Gastrocnemius medialis (tissue), 4 donors: ENCODE data around the gene SPRR5.

ENCODE experiments used
- POLR2A ChIP-seq, 2 donors: fragments of 450-650 bp; IDR thresholded peaks; one replicate each; pipeline ENCODE4 v1.6.1; 2017; ENCODE audit warnings: antibody characterized with exemption in 2 of 2, mild to moderate bottlenecking in 2 of 2, moderate library complexity in 2 of 2
- TF ChIP-seq, protein P1 (sequence below), 5 experiments: fragments of 450-650 bp in 3 of 5; fragments of 200-600 bp in 2 of 5; sonication (generic) in 2 of 5; IDR thresholded peaks in 4 of 5; conservative IDR thresholded peaks in 1 of 5; 1 replicate in 4 of 5; 2 replicates in 1 of 5; pipeline ENCODE4 v1.5.1; 2016 to 2019; ENCODE audit warnings: antibody characterized with exemption in 5 of 5, mild to moderate bottlenecking in 3 of 5, moderate library complexity in 3 of 5

DNA sequence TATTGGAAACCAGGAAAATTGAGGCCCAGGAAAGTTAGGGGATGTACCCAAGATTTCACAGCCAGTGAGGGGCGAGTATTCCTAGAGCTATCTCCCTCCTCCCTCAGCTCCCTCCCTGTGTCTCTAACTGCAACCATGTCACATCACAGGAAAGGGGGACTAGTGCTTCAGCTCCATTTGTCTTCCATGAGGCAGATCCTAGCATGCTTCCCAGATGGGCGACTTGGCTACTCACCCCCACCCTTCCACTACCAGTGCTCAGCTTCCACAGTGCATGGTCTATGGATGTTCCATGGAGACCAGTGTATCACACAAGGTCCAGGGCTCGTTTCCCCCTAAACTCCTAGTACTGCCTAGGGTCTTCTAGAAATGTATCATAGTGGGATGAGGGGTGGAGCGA lies 18.8 kb downstream of the SPRR5 start:
- TF ChIP-seq, protein P1, sequence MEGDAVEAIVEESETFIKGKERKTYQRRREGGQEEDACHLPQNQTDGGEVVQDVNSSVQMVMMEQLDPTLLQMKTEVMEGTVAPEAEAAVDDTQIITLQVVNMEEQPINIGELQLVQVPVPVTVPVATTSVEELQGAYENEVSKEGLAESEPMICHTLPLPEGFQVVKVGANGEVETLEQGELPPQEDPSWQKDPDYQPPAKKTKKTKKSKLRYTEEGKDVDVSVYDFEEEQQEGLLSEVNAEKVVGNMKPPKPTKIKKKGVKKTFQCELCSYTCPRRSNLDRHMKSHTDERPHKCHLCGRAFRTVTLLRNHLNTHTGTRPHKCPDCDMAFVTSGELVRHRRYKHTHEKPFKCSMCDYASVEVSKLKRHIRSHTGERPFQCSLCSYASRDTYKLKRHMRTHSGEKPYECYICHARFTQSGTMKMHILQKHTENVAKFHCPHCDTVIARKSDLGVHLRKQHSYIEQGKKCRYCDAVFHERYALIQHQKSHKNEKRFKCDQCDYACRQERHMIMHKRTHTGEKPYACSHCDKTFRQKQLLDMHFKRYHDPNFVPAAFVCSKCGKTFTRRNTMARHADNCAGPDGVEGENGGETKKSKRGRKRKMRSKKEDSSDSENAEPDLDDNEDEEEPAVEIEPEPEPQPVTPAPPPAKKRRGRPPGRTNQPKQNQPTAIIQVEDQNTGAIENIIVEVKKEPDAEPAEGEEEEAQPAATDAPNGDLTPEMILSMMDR (IDR thresholded peaks at IDR 0.05 in 4 of 5, conservative IDR thresholded peaks at IDR 0.05 in 1 of 5), result no peak
- no peak for TF ChIP-seq POLR2A (IDR thresholded peaks at IDR 0.05)
